Measurements from ENCODE around the gene AMMECR1.

AMMECR1 gene

GRCh38 chrX:110310896-110311295 lies 7.0 kb downstream of the AMMECR1 start:
- no peak for DNase-seq

- DNase-seq = no peak
Observed at GRCh38 chrX:110310000-110310790, 7.7 kb downstream of the AMMECR1 start.

GRCh38 chrX:110308220-110308619 lies 9.7 kb downstream of the AMMECR1 start:
- DNase-seq = no peak

GRCh38 chrX:110304884-110305283 lies 13.0 kb downstream of the AMMECR1 start:
- no peak for DNase-seq

- no peak for DNase-seq
Observed at GRCh38 chrX:110304371-110304770, 13.5 kb downstream of the AMMECR1 start.

GRCh38 chrX:110302975-110303374 lies 14.9 kb downstream of the AMMECR1 start:
- no peak for DNase-seq

- no peak for DNase-seq
Observed at GRCh38 chrX:110301194-110301593, 16.7 kb downstream of the AMMECR1 start.

GRCh38 chrX:110294087-110294486 lies 23.8 kb downstream of the AMMECR1 start:
- DNase-seq = no peak

- DNase-seq = no peak
Observed at GRCh38 chrX:110293658-110294057, 24.2 kb downstream of the AMMECR1 start.

- no peak for DNase-seq
Observed at GRCh38 chrX:110287605-110288004, 30.3 kb downstream of the AMMECR1 start.

GRCh38 chrX:110286106-110286505 lies 31.8 kb downstream of the AMMECR1 start:
- no peak for DNase-seq

- DNase-seq = no peak
Observed at GRCh38 chrX:110284159-110284558, 33.7 kb downstream of the AMMECR1 start.

GRCh38 chrX:110282922-110283321 lies 35.0 kb downstream of the AMMECR1 start:
- DNase-seq = no peak

- no peak for DNase-seq
Observed at GRCh38 chrX:110281377-110281776, 36.5 kb downstream of the AMMECR1 start.

GRCh38 chrX:110280954-110281353 lies 36.9 kb downstream of the AMMECR1 start:
- no peak for DNase-seq

GRCh38 chrX:110277609-110278008 lies 40.3 kb downstream of the AMMECR1 start:
- DNase-seq = no peak

GRCh38 chrX:110276778-110277177 lies 41.1 kb downstream of the AMMECR1 start:
- DNase-seq = no peak

- no peak for DNase-seq
Observed at GRCh38 chrX:110268886-110269285, 49.0 kb downstream of the AMMECR1 start.

- DNase-seq = no peak
Observed at GRCh38 chrX:110268395-110268794, 49.5 kb downstream of the AMMECR1 start.

GRCh38 chrX:110267874-110268273 lies 50.0 kb downstream of the AMMECR1 start:
- DNase-seq = no peak

GRCh38 chrX:110265661-110266060 lies 52.2 kb downstream of the AMMECR1 start:
- DNase-seq = no peak

- DNase-seq = no peak
Observed at GRCh38 chrX:110259117-110259516, 58.8 kb downstream of the AMMECR1 start.

- no peak for DNase-seq
Observed at GRCh38 chrX:110258552-110258951, 59.3 kb downstream of the AMMECR1 start.

GRCh38 chrX:110257889-110258288 lies 60.0 kb downstream of the AMMECR1 start:
- DNase-seq = no peak

GRCh38 chrX:110252711-110253110 lies 65.2 kb downstream of the AMMECR1 start:
- DNase-seq = no peak

All from SIG-M5 (cell line).